H9 (cell line): Measurements from ENCODE around the gene LSP1. TPM values are rescaled to one million over a fixed set of nuclear protein-coding genes. Genes with fewer than 3 reads are reported as not detected.

Experiments
- DNase-seq: peaks from one replicate; pipeline ENCODE4 v3.0.0-alpha.2; 2017
- H2AFZ ChIP-seq: one replicate; pipeline ENCODE4 v1.6.1; 2013; ENCODE audit warnings: mild to moderate bottlenecking, low read length, control low read depth, moderate library complexity
- H2AK5ac ChIP-seq: 2 replicates; pipeline ENCODE4 v1.6.1; 2013; ENCODE audit warnings: low read length, control low read depth, mixed read lengths; ENCODE audit not compliant: insufficient read length
- H2BK120ac ChIP-seq: one replicate; pipeline ENCODE4 v1.6.1; 2013; ENCODE audit warnings: low read depth, mild to moderate bottlenecking, low read length, control low read depth, inconsistent platforms; ENCODE audit not compliant: poor library complexity, severe bottlenecking
- H2BK12ac ChIP-seq: 2 replicates; pipeline ENCODE4 v1.6.1; 2013; ENCODE audit warnings: low read length, control low read depth, mixed read lengths, low read depth; ENCODE audit not compliant: insufficient read length
- H2BK15ac ChIP-seq: 2 replicates; pipeline ENCODE4 v1.6.1; 2013; ENCODE audit warnings: low read depth, low read length, control low read depth
- H2BK20ac ChIP-seq: one replicate; pipeline ENCODE4 v1.6.1; 2013; ENCODE audit warnings: low read depth, mild to moderate bottlenecking, low read length, control low read depth, inconsistent platforms; ENCODE audit not compliant: poor library complexity, severe bottlenecking
- H2BK5ac ChIP-seq: 2 replicates; pipeline ENCODE4 v1.6.1; 2013; ENCODE audit warnings: low read length, control low read depth, mixed read lengths; ENCODE audit not compliant: insufficient read length
- H3K14ac ChIP-seq: 2 replicates; pipeline ENCODE4 v1.6.1; 2013; ENCODE audit warnings: low read length, control low read depth; ENCODE audit not compliant: insufficient read depth
- H3K18ac ChIP-seq: 2 replicates; pipeline ENCODE4 v1.6.1; 2013; ENCODE audit warnings: low read depth, mild to moderate bottlenecking, mixed read lengths, low read length, control low read depth; ENCODE audit not compliant: insufficient read length
- H3K23ac ChIP-seq: 2 replicates; pipeline ENCODE4 v1.6.1; 2013; ENCODE audit warnings: low read length, control low read depth, mixed read lengths, low read depth; ENCODE audit not compliant: insufficient read length
- H3K23me2 ChIP-seq: 2 replicates; pipeline ENCODE4 v1.6.1; 2013; ENCODE audit warnings: low read depth, mild to moderate bottlenecking, mixed read lengths, low read length, control low read depth; ENCODE audit not compliant: insufficient read length, poor library complexity, severe bottlenecking
- H3K27ac ChIP-seq: 2 replicates; pipeline ENCODE4 v1.5.1; 2013; ENCODE audit warnings: low read length, control low read depth, mixed read lengths, low read depth; ENCODE audit not compliant: insufficient read length
- H3K27me3 ChIP-seq: 2 replicates; pipeline ENCODE4 v1.6.1; 2013; ENCODE audit warnings: low read length, control low read depth, inconsistent platforms; ENCODE audit not compliant: insufficient read depth
- H3K4ac ChIP-seq: 2 replicates; pipeline ENCODE4 v1.6.1; 2013; ENCODE audit warnings: low read depth, mild to moderate bottlenecking, control low read depth, inconsistent platforms, low read length, moderate library complexity
- H3K4me1 ChIP-seq: 2 replicates; pipeline ENCODE4 v1.6.1; 2013; ENCODE audit warnings: low read length, control low read depth, inconsistent platforms; ENCODE audit not compliant: insufficient read depth
- H3K4me2 ChIP-seq: 2 replicates; pipeline ENCODE4 v1.6.1; 2013; ENCODE audit warnings: low read length, control low read depth, mixed read lengths; ENCODE audit not compliant: insufficient read length, insufficient read depth
- H3K56ac ChIP-seq: 2 replicates; pipeline ENCODE4 v1.6.1; 2013; ENCODE audit warnings: low read depth, mild to moderate bottlenecking, mixed read lengths, low read length, control low read depth; ENCODE audit not compliant: insufficient read length
- H3K79me1 ChIP-seq: 2 replicates; pipeline ENCODE4 v1.6.1; 2013; ENCODE audit warnings: low read depth, mild to moderate bottlenecking, moderate library complexity, low read length, control low read depth, inconsistent platforms; ENCODE audit not compliant: insufficient read depth, poor library complexity, severe bottlenecking
- H3K79me2 ChIP-seq: 2 replicates; pipeline ENCODE4 v1.6.1; 2013; ENCODE audit warnings: low read length, control low read depth, inconsistent platforms; ENCODE audit not compliant: insufficient read depth
- H3K9ac ChIP-seq: 2 replicates; pipeline ENCODE4 v1.6.1; 2013; ENCODE audit warnings: low read length, control low read depth, mixed read lengths; ENCODE audit not compliant: insufficient read length; ENCODE audit errors: extremely low read depth
- H3K9me3 ChIP-seq: one replicate; pipeline ENCODE4 v1.6.1; 2013; ENCODE audit warnings: low read depth, low read length, inconsistent platforms; ENCODE audit not compliant: control insufficient read depth
- H3T11ph ChIP-seq: one replicate; pipeline ENCODE4 v1.6.1; 2013; ENCODE audit warnings: mild to moderate bottlenecking, low read length, control low read depth, inconsistent platforms
- H4K20me1 ChIP-seq: one replicate; pipeline ENCODE4 v1.6.1; 2013; ENCODE audit not compliant: control insufficient read depth, insufficient read length, insufficient read depth
- H4K5ac ChIP-seq: 2 replicates; pipeline ENCODE4 v1.6.1; 2013; ENCODE audit warnings: low read depth, mild to moderate bottlenecking, mixed read lengths, low read length, control low read depth; ENCODE audit not compliant: insufficient read length
- H4K8ac ChIP-seq: replicated peaks from 2 replicates; pipeline ENCODE4 v1.6.1; 2013; ENCODE audit warnings: low read length, control low read depth, mixed read lengths, low read depth; ENCODE audit not compliant: insufficient read length
- H4K91ac ChIP-seq: 2 replicates; pipeline ENCODE4 v1.6.1; 2013; ENCODE audit warnings: low read depth, mild to moderate bottlenecking, moderate library complexity, mixed read lengths, low read length, control low read depth; ENCODE audit not compliant: insufficient read length
- H3K27ac Mint-ChIP-seq, 3 experiments: 2 replicates in 2 of 3; 3 replicates in 1 of 3; pipeline ENCODE4 v1.8.0; 2020 to 2021; ENCODE audit warnings: mixed read lengths in 3 of 3, mild to moderate bottlenecking in 1 of 3, moderate library complexity in 1 of 3
- H3K27me3 Mint-ChIP-seq: 2 replicates; pipeline ENCODE4 v1.8.0; 2021; ENCODE audit warnings: low read depth, mild to moderate bottlenecking, moderate library complexity, mixed read lengths
- H3K36me3 Mint-ChIP-seq, 3 experiments: 2 replicates in 2 of 3; 3 replicates in 1 of 3; pipeline ENCODE4 v1.8.0; 2020 to 2021; ENCODE audit warnings: low read depth in 3 of 3, mixed read lengths in 3 of 3; ENCODE audit not compliant: insufficient read depth in 1 of 3
- H3K4me1 Mint-ChIP-seq, 2 experiments: 2 replicates each; pipeline ENCODE4 v1.8.0; 2020; ENCODE audit warnings: mixed read lengths in 2 of 2
- H3K4me3 Mint-ChIP-seq, 2 experiments: 2 replicates in 1 of 2; 3 replicates in 1 of 2; pipeline ENCODE4 v1.8.0; 2020 to 2021; ENCODE audit warnings: mild to moderate bottlenecking in 2 of 2, mixed read lengths in 2 of 2, moderate library complexity in 1 of 2
- H3K9me3 Mint-ChIP-seq, 2 experiments: 2 replicates in 1 of 2; 3 replicates in 1 of 2; pipeline ENCODE4 v1.8.0; 2020; ENCODE audit warnings: mild to moderate bottlenecking in 2 of 2, mixed read lengths in 2 of 2, moderate library complexity in 1 of 2
- WGBS: extraction: QIAGEN DNeasy Blood & Tissue Kit; methylation state at CpG from one replicate; pipeline ENCODE4 v1.1.7; 2013; ENCODE audit warnings: missing lambda C conversion rate, low lambda C conversion rate, mixed read lengths; ENCODE audit not compliant: insufficient read length; ENCODE audit errors: extremely low coverage; 5-methylcytosine and 5-hydroxymethylcytosine counted together
- total RNA-seq: library from RNA; stranded (reverse); gene quantifications from 2 replicates; pipeline ENCODE4 v1.2.1, GENCODE V29; 2021
- TF ChIP-seq, protein P1 (sequence below): fragments of 200-600 bp; sonication (generic); conservative IDR thresholded peaks from 3 replicates; pipeline ENCODE4 v1.8.0; 2021; ENCODE audit warnings: antibody characterized with exemption, mild to moderate bottlenecking

Gene LSP1
- total RNA-seq, 1 experiment from 2014 or later, result not detected

DNA sequence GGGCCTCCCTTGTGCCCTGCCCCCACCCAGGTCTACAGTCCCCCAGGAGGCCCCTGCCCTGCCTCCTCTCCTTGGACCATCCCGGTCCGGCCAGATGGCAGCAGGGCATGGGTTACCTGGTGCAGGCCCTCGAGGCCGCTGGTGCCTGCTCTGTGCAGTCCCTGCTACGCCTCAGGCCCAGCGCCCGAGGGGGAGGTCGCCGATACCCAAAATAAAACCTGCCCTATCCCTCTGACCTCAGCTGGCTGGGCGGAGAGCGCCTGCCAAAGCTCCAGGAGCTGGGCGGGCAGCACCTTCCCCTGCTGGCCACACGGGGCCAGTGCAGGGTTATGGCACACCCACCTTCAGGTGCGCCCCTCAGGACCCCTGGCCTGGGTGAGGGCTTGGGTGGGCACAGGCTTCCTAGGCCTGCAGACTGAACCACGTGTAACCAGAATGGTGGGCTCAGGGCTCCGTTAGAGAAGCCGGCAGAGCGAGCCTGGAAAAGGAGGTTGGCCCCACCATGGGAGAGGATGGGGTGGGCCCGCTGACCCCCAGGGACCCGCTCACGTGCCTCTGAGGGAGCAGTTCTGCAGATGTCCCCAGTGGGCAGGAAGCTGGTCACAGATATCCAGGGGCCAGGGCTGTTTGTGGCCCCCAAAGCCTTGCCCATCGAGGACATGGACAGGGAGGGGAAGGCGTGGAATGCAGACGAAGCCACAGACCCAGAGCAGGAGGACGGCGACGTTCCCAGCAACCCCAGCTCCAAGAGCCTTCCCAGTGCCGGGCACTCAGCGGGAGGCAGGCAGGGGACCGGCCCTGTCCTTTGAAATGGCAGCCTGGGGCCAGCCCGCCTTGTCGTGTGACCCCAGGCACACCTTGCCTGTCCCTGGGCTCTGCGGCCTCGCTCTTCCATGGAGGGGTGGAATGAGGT, 64.9 kb downstream of the LSP1 start:
- no CpG with 5 or more reads among the region's 34 CpGs for WGBS
- Histone ChIP-seq H2BK12ac (no peak overlapping the region), H3K79me1 (no peaks in the 10 kb centered on the region), H3K14ac (no peak overlapping the region), H3K79me2 (no peaks in the 10 kb centered on the region), H3K56ac (no peak overlapping the region), H3K9ac (no peak overlapping the region), H3K23ac (no peak overlapping the region), H3K18ac (no peak overlapping the region), H3K27ac (no peak overlapping the region), H4K8ac (no peak overlapping the region), H3K9me3 (no peaks in the 10 kb centered on the region), H4K5ac (no peak overlapping the region), H3K4me2 (no peak overlapping the region), H3T11ph (no peak overlapping the region), H3K4me1 (no peaks in the 10 kb centered on the region), H2AK5ac (no peak overlapping the region), H2BK20ac (no peak overlapping the region), H4K91ac (no peak overlapping the region), H2BK5ac (no peak overlapping the region), H3K27me3 (no peaks in the 10 kb centered on the region), H3K23me2 (no peaks in the 10 kb centered on the region), H4K20me1 (no peaks in the 10 kb centered on the region), H3K4ac (no peak overlapping the region), H2AFZ (no peak overlapping the region), H2BK120ac (no peak overlapping the region), H2BK15ac (no peak overlapping the region)
- TF ChIP-seq, protein P1, sequence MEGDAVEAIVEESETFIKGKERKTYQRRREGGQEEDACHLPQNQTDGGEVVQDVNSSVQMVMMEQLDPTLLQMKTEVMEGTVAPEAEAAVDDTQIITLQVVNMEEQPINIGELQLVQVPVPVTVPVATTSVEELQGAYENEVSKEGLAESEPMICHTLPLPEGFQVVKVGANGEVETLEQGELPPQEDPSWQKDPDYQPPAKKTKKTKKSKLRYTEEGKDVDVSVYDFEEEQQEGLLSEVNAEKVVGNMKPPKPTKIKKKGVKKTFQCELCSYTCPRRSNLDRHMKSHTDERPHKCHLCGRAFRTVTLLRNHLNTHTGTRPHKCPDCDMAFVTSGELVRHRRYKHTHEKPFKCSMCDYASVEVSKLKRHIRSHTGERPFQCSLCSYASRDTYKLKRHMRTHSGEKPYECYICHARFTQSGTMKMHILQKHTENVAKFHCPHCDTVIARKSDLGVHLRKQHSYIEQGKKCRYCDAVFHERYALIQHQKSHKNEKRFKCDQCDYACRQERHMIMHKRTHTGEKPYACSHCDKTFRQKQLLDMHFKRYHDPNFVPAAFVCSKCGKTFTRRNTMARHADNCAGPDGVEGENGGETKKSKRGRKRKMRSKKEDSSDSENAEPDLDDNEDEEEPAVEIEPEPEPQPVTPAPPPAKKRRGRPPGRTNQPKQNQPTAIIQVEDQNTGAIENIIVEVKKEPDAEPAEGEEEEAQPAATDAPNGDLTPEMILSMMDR, result peak; percentile 72
- H3K27me3 Mint-ChIP-seq, result peaks cover 14% of the 10 kb centered on the region
- no peak overlapping the region; a peak in 1 of 7 replicates for H3K27ac Mint-ChIP-seq
- H3K4me3 Mint-ChIP-seq, result no peak overlapping the region
- peak; percentile 61 for DNase-seq
- peaks cover 2 to 6% of the 10 kb centered on the region in 2 experiments; a peak in 3 of 4 replicates for H3K4me1 Mint-ChIP-seq
- peaks cover 6% of the 10 kb centered on the region in 2 experiments; a peak in 3 of 5 replicates for H3K9me3 Mint-ChIP-seq
- H3K36me3 Mint-ChIP-seq, result no peaks in the 10 kb centered on the region; a peak in 1 of 7 replicates
